ENCODE results near the gene MAPKAP1. TPM values are rescaled to one million over a fixed set of nuclear protein-coding genes. Genes with fewer than 3 reads are reported as not detected.

MAPKAP1 gene
- total RNA-seq, 1 donor from 2014 or later = 74.6 TPM

- no peaks in the 10 kb centered on the region for H3K9me3 Mint-ChIP-seq (ENCODE audit: low read depth)
- no peaks in the 10 kb centered on the region for H3K27me3 Mint-ChIP-seq
- H3K4me3 Mint-ChIP-seq (ENCODE audit: low read depth) = no peak overlapping the region
- H3K27ac Mint-ChIP-seq = no peak overlapping the region
- H3K4me1 Mint-ChIP-seq (ENCODE audit: low read depth) = peaks cover 3% of the 10 kb centered on the region
- TF ChIP-seq CTCF (IDR thresholded peaks at IDR 0.05; ENCODE audit: unreplicated experiment) = no peak
- H3K36me3 Mint-ChIP-seq (ENCODE audit: insufficient read depth) = peaks cover 5% of the 10 kb centered on the region
- DNase-seq (ENCODE audit: low spot score, unreplicated experiment) = no peak
Measured at GRCh38 chr9:125691869-125692268, 15.1 kb downstream of the MAPKAP1 start.

DNA sequence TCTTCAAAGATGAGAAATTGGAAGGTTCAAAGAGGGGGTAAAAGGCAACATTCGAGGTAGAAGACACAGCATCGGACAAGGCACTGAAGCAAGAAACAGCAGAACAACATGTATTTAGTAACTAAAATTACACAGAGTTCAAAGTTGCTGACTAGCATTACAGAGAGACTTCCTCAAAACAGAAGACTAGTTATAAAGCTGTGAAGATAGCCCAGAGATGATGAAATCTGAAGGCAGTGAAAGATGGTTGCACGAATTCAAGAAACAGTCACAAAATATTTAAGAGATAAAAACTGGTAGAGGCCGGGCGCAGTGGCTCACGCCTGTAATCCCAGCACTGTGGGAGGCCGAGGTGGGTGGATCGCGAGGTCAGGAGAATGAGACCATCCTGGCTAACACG is 16.3 kb downstream of the MAPKAP1 start:
- H3K27ac Mint-ChIP-seq = no peak overlapping the region
- DNase-seq (ENCODE audit: low spot score, unreplicated experiment) = no peak
- no peak for TF ChIP-seq CTCF (IDR thresholded peaks at IDR 0.05; ENCODE audit: unreplicated experiment)
- no peak overlapping the region for H3K4me3 Mint-ChIP-seq (ENCODE audit: low read depth)
- H3K27me3 Mint-ChIP-seq = no peaks in the 10 kb centered on the region
- H3K9me3 Mint-ChIP-seq (ENCODE audit: low read depth) = no peaks in the 10 kb centered on the region
- peaks cover 5% of the 10 kb centered on the region for H3K36me3 Mint-ChIP-seq (ENCODE audit: insufficient read depth)
- peaks cover 3% of the 10 kb centered on the region for H3K4me1 Mint-ChIP-seq (ENCODE audit: low read depth)

GRCh38 chr9:125687163-125687863 is 19.7 kb downstream of the MAPKAP1 start:
- no peaks in the 10 kb centered on the region for H3K9me3 Mint-ChIP-seq (ENCODE audit: low read depth)
- peaks cover 7% of the 10 kb centered on the region for H3K36me3 Mint-ChIP-seq (ENCODE audit: insufficient read depth)
- TF ChIP-seq CTCF (IDR thresholded peaks at IDR 0.05; ENCODE audit: unreplicated experiment) = no peak
- no peak for DNase-seq (ENCODE audit: low spot score, unreplicated experiment)
- no peaks in the 10 kb centered on the region for H3K4me1 Mint-ChIP-seq (ENCODE audit: low read depth)
- no peaks in the 10 kb centered on the region for H3K27me3 Mint-ChIP-seq
- no peak overlapping the region for H3K27ac Mint-ChIP-seq
- H3K4me3 Mint-ChIP-seq (ENCODE audit: low read depth) = no peak overlapping the region

DNA sequence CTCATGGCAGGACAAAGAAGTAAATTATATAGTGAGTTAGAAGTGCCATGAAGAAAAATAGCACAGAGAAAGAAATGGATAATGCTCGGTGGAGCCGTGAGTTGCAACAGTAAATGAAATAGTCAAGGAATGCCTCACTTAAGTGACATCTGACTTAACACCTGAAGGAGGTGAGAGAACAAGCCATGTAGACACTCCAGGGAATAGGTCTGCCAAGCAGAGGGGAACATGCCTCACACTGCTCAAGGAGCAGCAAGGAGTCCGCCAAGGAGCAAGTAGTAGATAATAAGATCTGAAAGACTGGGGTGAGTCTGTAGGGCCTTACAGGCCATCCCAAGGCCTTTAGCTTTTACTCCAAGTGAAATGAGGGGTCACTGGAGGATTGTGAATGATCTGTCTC is 21.8 kb downstream of the MAPKAP1 start:
- Mint-ChIP-seq H3K27me3 (no peaks in the 10 kb centered on the region), H3K36me3 (ENCODE audit: insufficient read depth) (peaks cover 4% of the 10 kb centered on the region), H3K9me3 (ENCODE audit: low read depth) (no peaks in the 10 kb centered on the region), H3K27ac (no peak overlapping the region), H3K4me3 (ENCODE audit: low read depth) (no peak overlapping the region), H3K4me1 (ENCODE audit: low read depth) (peaks cover 2% of the 10 kb centered on the region)
- no peak for DNase-seq (ENCODE audit: low spot score, unreplicated experiment)
- no peak for TF ChIP-seq CTCF (IDR thresholded peaks at IDR 0.05; ENCODE audit: unreplicated experiment)

- DNase-seq (ENCODE audit: low spot score, unreplicated experiment) = no peak
- Mint-ChIP-seq H3K4me3 (ENCODE audit: low read depth) (no peak overlapping the region), H3K27ac (no peak overlapping the region), H3K4me1 (ENCODE audit: low read depth) (peaks cover 2% of the 10 kb centered on the region), H3K9me3 (ENCODE audit: low read depth) (no peaks in the 10 kb centered on the region), H3K36me3 (ENCODE audit: insufficient read depth) (peaks cover 4% of the 10 kb centered on the region), H3K27me3 (no peaks in the 10 kb centered on the region)
- no peak for TF ChIP-seq CTCF (IDR thresholded peaks at IDR 0.05; ENCODE audit: unreplicated experiment)
Measured at GRCh38 chr9:125683486-125683885, 23.5 kb downstream of the MAPKAP1 start.

All from progenitor cell of endocrine pancreas (in vitro differentiated cells).